CD4-positive, alpha-beta T cell (primary cell): ENCODE results near the gene THRB. TPM values are rescaled to one million over a fixed set of nuclear protein-coding genes. Genes with fewer than 3 reads are reported as not detected.

ENCODE experiments used
- ATAC-seq: fragments of 200-7000 bp; cut with Tn5 transposase; one replicate; pipeline ENCODE4 v1.10.0; 2022; ENCODE audit warnings: mild to moderate bottlenecking; ENCODE audit not compliant: poor library complexity
- CTCF ChIA-PET: fragments of 350-600 bp; sonication (Branson Sonifier 250); formaldehyde crosslinking; loops from one replicate; lab custom pipeline; 2021; ENCODE audit warnings: antibody characterized with exemption, inconsistent platforms; lab: Charles Lee
- POLR2A ChIA-PET: fragments of 350-600 bp; sonication (Branson Sonifier 250); formaldehyde crosslinking; loops from one replicate; lab custom pipeline; 2021; ENCODE audit warnings: antibody characterized with exemption, inconsistent platforms; lab: Charles Lee
- DNase-seq, 14 experiments: peaks; one replicate each; pipeline ENCODE4 v3.0.0-alpha.2; 2013 to 2020; ENCODE audit warnings: mixed read lengths in 2 of 14
- H3K27ac ChIP-seq, 2 donors: one replicate each; pipeline versions ENCODE4 v1.5.1 to v1.7.0; 2013; ENCODE audit warnings: low read length in 2 of 2, low read depth in 1 of 2, mild to moderate bottlenecking in 1 of 2
- H3K27me3 ChIP-seq, 2 experiments: 1 replicate in 1 of 2; 2 replicates in 1 of 2; pipeline versions ENCODE4 v1.6.1 to v1.7.0; 2013; ENCODE audit warnings: low read length in 2 of 2, control low read depth in 1 of 2, mild to moderate bottlenecking in 1 of 2, moderate library complexity in 1 of 2; ENCODE audit not compliant: insufficient read depth in 2 of 2, control insufficient read depth in 1 of 2
- H3K36me3 ChIP-seq: one replicate; pipeline ENCODE4 v1.6.1; 2013; ENCODE audit warnings: low read length, control low read depth; ENCODE audit not compliant: insufficient read depth
- H3K4me1 ChIP-seq: one replicate; pipeline ENCODE4 v1.6.1; 2013; ENCODE audit warnings: low read length, control low read depth; ENCODE audit not compliant: insufficient read depth
- H3K4me3 ChIP-seq: one replicate; pipeline ENCODE4 v1.5.1; 2013; ENCODE audit warnings: mild to moderate bottlenecking, low read length, moderate library complexity
- H3K9me3 ChIP-seq, 2 experiments: 1 replicate in 1 of 2; 2 replicates in 1 of 2; pipeline versions ENCODE4 v1.6.1 to v1.7.0; 2013; ENCODE audit warnings: low read length in 2 of 2, mild to moderate bottlenecking in 2 of 2, control low read depth in 1 of 2, moderate library complexity in 1 of 2; ENCODE audit not compliant: control insufficient read depth in 1 of 2, insufficient read depth in 1 of 2
- H3K27ac Mint-ChIP-seq: one replicate; pipeline ENCODE4 v1.8.0; 2020; ENCODE audit warnings: mixed read lengths
- H3K27me3 Mint-ChIP-seq: one replicate; pipeline ENCODE4 v1.8.0; 2021; ENCODE audit warnings: mixed read lengths
- H3K36me3 Mint-ChIP-seq: one replicate; pipeline ENCODE4 v1.8.0; 2021; ENCODE audit warnings: low read depth, mixed read lengths
- H3K4me1 Mint-ChIP-seq: one replicate; pipeline ENCODE4 v1.8.0; 2021; ENCODE audit warnings: low read depth, mixed read lengths
- H3K4me3 Mint-ChIP-seq: one replicate; pipeline ENCODE4 v1.8.0; 2020; ENCODE audit warnings: mild to moderate bottlenecking, mixed read lengths
- H3K9me3 Mint-ChIP-seq: one replicate; pipeline ENCODE4 v1.8.0; 2020; ENCODE audit warnings: mixed read lengths
- intact Hi-C, 2 experiments: fragments of 100-400 bp; cut with DNase I in 1 of 2; cut with micrococcal nuclease in 1 of 2; formaldehyde crosslinking; loops; one replicate each; pipeline versions ENCODE4 v1.15.1 to v1.9.0; 2023 to 2025; cut with DNase I, micrococcal nuclease
- total RNA-seq, 174 experiments: library from RNA in 2 of 174; stranded (reverse) in 2 of 174; gene quantifications; one replicate each; pipeline ENCODE4 v1.2.3 and lab custom pipeline; 2021 to 2026
- TF ChIP-seq, protein P1 (sequence below): fragments of 200-600 bp; IDR thresholded peaks from one replicate; pipeline ENCODE4 v1.8.0; 2022; ENCODE audit warnings: antibody characterized with exemption, mild to moderate bottlenecking

Gene THRB
- total RNA-seq, 2 experiments from 2014 or later: not detected

DNA sequence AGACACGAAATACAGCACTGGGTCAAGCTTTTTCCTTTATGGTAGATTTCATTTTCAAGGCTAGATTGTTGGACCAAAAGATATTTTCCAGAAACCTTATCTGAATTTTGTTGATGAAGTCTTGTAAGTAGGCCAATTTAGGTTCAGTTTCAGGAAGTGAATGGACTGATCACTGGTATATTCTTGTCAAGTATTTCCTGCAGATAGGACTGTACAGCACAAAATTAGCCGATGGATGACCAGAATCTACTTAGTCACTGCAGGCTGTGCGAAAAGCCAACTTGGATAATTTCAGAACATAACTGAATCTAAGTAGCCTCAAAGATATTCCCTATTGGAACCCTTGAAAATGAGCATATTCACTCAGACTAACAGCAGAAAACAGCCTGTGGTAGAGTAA is 343.1 kb downstream of the THRB start:
- H3K9me3 Mint-ChIP-seq: no peaks in the 10 kb centered on the region
- Histone ChIP-seq H3K27me3 (no peaks in the 10 kb centered on the region), H3K4me3 (no peak overlapping the region), H3K36me3 (no peaks in the 10 kb centered on the region), H3K4me1 (no peaks in the 10 kb centered on the region), H3K9me3 (no peaks in the 10 kb centered on the region), H3K27ac (no peak overlapping the region)
- ATAC-seq (no peak), DNase-seq (no peak)
- POLR2A ChIA-PET: no interaction called here
- TF ChIP-seq, protein P1, sequence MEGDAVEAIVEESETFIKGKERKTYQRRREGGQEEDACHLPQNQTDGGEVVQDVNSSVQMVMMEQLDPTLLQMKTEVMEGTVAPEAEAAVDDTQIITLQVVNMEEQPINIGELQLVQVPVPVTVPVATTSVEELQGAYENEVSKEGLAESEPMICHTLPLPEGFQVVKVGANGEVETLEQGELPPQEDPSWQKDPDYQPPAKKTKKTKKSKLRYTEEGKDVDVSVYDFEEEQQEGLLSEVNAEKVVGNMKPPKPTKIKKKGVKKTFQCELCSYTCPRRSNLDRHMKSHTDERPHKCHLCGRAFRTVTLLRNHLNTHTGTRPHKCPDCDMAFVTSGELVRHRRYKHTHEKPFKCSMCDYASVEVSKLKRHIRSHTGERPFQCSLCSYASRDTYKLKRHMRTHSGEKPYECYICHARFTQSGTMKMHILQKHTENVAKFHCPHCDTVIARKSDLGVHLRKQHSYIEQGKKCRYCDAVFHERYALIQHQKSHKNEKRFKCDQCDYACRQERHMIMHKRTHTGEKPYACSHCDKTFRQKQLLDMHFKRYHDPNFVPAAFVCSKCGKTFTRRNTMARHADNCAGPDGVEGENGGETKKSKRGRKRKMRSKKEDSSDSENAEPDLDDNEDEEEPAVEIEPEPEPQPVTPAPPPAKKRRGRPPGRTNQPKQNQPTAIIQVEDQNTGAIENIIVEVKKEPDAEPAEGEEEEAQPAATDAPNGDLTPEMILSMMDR: no peak
- H3K4me1 Mint-ChIP-seq: no peaks in the 10 kb centered on the region
- CTCF ChIA-PET: no interaction called here
- no peak overlapping the region for H3K4me3 Mint-ChIP-seq
- no peaks in the 10 kb centered on the region for H3K36me3 Mint-ChIP-seq
- H3K27ac Mint-ChIP-seq: no peak overlapping the region
- intact Hi-C loops: no loop called here
- no peaks in the 10 kb centered on the region for H3K27me3 Mint-ChIP-seq

DNA sequence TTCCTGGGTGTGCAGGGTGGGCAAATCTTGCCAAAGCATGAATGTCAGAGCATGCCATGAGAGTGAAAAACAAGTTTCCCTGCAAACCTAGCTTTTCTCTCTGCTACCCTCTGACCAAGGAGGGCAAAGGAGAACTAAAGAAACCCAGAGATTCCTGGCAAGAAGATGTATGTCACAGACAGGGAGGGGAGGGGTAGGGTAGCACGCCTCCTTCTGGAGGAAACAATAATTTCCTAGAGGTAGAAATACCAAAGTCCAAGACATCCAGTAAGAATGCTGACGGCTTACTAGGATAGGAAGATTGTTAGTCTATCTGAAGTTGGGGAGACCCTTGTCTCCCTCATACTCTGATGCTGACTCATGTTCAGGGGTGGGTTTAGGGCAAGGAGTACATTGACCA is 345.6 kb downstream of the THRB start:
- intact Hi-C loops: no loop called here
- Mint-ChIP-seq H3K36me3 (no peaks in the 10 kb centered on the region), H3K27ac (no peak overlapping the region), H3K4me1 (no peaks in the 10 kb centered on the region), H3K9me3 (no peaks in the 10 kb centered on the region), H3K4me3 (no peak overlapping the region), H3K27me3 (no peaks in the 10 kb centered on the region)
- TF ChIP-seq, protein P1: no peak
- Histone ChIP-seq H3K4me3 (no peak overlapping the region), H3K27me3 (no peaks in the 10 kb centered on the region), H3K9me3 (no peaks in the 10 kb centered on the region), H3K36me3 (no peaks in the 10 kb centered on the region), H3K27ac (no peak overlapping the region), H3K4me1 (no peaks in the 10 kb centered on the region)
- ChIA-PET CTCF (no interaction called here), POLR2A (no interaction called here)
- ATAC-seq: no peak
- DNase-seq: no peak

DNA sequence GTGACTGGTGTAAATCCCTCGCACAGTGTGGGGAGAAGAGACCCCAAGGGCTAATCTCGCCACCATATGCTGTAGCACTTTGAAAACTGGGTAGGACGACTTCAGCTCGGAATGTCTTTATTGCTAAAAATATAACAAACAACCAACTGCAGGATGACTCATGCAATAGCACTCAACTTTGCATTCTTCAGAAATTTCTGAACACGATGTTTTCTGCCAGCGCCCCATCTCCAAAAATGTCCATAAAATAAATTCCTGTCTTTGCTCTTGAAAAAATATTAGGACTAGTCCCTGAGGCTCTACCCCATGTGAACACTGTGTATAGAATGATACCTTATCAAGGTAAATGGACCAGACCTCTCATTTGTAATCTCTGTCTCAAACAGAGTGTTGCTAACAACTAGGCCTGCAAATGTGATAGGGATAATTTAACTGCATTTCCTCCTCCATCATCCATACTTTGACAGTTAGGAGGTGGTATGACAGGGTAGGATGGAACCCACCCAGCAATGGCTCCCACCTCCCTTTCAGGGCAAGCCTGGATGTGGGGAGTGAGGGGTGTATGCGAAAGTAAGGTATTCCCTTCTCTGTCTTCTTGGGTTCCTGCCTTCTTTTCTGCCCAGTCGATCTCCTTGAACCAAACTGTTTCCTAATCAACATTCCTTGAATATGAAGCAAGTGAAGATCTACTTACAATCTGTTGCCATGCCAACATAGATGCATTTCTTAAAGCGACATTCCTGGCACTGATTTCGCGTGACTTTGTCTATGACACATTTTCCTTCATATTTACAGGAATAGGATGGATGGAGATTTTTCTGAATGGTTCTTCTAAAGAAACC is 348.4 kb downstream of the THRB start:
- Histone ChIP-seq H3K9me3 (no peaks in the 10 kb centered on the region), H3K27ac (no peak overlapping the region), H3K36me3 (no peaks in the 10 kb centered on the region), H3K4me1 (no peaks in the 10 kb centered on the region), H3K4me3 (no peak overlapping the region), H3K27me3 (no peaks in the 10 kb centered on the region)
- intact Hi-C loops: no loop called here
- no peak for DNase-seq
- no peak overlapping the region for H3K27ac Mint-ChIP-seq
- H3K4me3 Mint-ChIP-seq: no peak overlapping the region
- ChIA-PET CTCF (no interaction called here), POLR2A (no interaction called here)
- TF ChIP-seq, protein P1: no peak
- no peaks in the 10 kb centered on the region for H3K36me3 Mint-ChIP-seq
- H3K27me3 Mint-ChIP-seq: no peaks in the 10 kb centered on the region
- no peaks in the 10 kb centered on the region for H3K9me3 Mint-ChIP-seq
- ATAC-seq: no peak
- H3K4me1 Mint-ChIP-seq: no peaks in the 10 kb centered on the region
